Chondrocyte (in vitro differentiated cells): ENCODE results near the gene TBC1D4. TPM values are rescaled to one million over a fixed set of nuclear protein-coding genes. Genes with fewer than 3 reads are reported as not detected.

Source experiments
- DNase-seq: peaks from one replicate; pipeline ENCODE4 v3.0.0; 2021; ENCODE audit warnings: mixed read lengths, low spot score
- H3K27ac Mint-ChIP-seq: one replicate; pipeline ENCODE4 v1.8.0; 2021; ENCODE audit warnings: mild to moderate bottlenecking, moderate library complexity, mixed read lengths; ENCODE audit not compliant: unreplicated experiment
- H3K27me3 Mint-ChIP-seq: 2 replicates; pipeline ENCODE4 v1.8.0; 2021; ENCODE audit warnings: low read depth, mixed read lengths
- H3K36me3 Mint-ChIP-seq: 2 replicates; pipeline ENCODE4 v1.8.0; 2021; ENCODE audit warnings: low read depth, mixed read lengths
- H3K4me1 Mint-ChIP-seq: 2 replicates; pipeline ENCODE4 v1.8.0; 2021; ENCODE audit warnings: low read depth, mild to moderate bottlenecking, mixed read lengths
- H3K4me3 Mint-ChIP-seq: one replicate; pipeline ENCODE4 v1.8.0; 2021; ENCODE audit warnings: mild to moderate bottlenecking, moderate library complexity, mixed read lengths; ENCODE audit not compliant: unreplicated experiment
- H3K9me3 Mint-ChIP-seq: 2 replicates; pipeline ENCODE4 v1.8.0; 2021; ENCODE audit warnings: low read depth, mixed read lengths
- total RNA-seq: library from RNA; stranded (reverse); gene quantifications from 3 replicates; pipeline ENCODE4 v1.2.1, GENCODE V29; 2021
- TF ChIP-seq, protein P1 (sequence below): fragments of 200-600 bp; sonication (generic); IDR thresholded peaks from 2 replicates; pipeline ENCODE4 v1.5.0; 2021; ENCODE audit warnings: antibody characterized with exemption, mild to moderate bottlenecking, moderate library complexity

Gene TBC1D4
- total RNA-seq, 1 donor from 2014 or later: 5.7 TPM

DNA sequence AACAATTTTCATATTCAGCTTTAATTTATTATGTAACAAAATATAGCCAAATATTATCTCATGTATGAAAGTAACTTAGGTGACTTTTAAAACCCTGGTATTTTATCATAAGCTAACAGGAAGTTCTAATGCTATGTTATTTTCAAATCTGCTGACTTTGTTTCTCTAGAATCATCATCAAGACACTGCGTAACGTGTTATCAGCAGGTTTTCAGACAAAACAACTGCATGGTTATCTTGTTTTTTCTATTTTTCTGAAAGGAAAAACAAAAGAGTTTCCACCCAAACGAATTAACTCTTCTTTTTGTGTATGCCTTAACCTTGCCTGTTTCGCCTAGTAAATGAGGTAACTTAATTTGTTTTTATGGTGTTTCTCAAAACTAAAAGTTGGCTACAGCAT, 156.3 kb downstream of the TBC1D4 start:
- Mint-ChIP-seq H3K36me3 (no peaks in the 10 kb centered on the region), H3K4me3 (no peak overlapping the region), H3K9me3 (no peaks in the 10 kb centered on the region), H3K27me3 (no peaks in the 10 kb centered on the region), H3K27ac (no peak overlapping the region), H3K4me1 (peaks cover 24% of the 10 kb centered on the region)
- TF ChIP-seq, protein P1, sequence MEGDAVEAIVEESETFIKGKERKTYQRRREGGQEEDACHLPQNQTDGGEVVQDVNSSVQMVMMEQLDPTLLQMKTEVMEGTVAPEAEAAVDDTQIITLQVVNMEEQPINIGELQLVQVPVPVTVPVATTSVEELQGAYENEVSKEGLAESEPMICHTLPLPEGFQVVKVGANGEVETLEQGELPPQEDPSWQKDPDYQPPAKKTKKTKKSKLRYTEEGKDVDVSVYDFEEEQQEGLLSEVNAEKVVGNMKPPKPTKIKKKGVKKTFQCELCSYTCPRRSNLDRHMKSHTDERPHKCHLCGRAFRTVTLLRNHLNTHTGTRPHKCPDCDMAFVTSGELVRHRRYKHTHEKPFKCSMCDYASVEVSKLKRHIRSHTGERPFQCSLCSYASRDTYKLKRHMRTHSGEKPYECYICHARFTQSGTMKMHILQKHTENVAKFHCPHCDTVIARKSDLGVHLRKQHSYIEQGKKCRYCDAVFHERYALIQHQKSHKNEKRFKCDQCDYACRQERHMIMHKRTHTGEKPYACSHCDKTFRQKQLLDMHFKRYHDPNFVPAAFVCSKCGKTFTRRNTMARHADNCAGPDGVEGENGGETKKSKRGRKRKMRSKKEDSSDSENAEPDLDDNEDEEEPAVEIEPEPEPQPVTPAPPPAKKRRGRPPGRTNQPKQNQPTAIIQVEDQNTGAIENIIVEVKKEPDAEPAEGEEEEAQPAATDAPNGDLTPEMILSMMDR: no peak
- DNase-seq: no peak

DNA sequence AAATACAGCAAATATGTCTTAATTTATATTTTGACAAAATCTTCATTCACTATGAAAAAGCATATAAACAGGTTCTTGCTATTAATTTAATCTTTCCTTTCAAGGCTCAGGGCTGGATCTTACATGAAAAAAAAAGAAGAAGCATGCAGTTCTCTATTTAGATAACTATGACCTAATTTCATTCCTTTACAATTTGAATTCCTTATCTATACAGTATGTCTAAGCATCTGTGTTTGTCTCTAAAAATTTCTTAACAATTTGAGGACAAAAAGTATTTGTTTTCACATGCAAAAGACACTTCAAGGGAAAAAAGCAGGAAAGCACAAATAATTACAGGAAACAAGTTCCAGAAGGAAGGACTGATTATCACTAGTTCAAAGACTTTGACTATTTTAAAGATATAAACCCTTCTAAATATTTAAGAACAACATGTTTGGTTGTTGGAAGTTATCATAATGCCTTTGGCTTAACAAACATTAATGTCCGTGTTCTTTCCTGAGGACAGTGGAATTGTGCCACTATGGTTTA, 157.5 kb downstream of the TBC1D4 start:
- no peak for DNase-seq
- H3K27me3 Mint-ChIP-seq: no peaks in the 10 kb centered on the region
- no peaks in the 10 kb centered on the region for H3K36me3 Mint-ChIP-seq
- H3K27ac Mint-ChIP-seq: no peak overlapping the region
- H3K9me3 Mint-ChIP-seq: no peaks in the 10 kb centered on the region
- no peak overlapping the region for H3K4me3 Mint-ChIP-seq
- TF ChIP-seq, protein P1: no peak
- peaks cover 16% of the 10 kb centered on the region for H3K4me1 Mint-ChIP-seq

DNA sequence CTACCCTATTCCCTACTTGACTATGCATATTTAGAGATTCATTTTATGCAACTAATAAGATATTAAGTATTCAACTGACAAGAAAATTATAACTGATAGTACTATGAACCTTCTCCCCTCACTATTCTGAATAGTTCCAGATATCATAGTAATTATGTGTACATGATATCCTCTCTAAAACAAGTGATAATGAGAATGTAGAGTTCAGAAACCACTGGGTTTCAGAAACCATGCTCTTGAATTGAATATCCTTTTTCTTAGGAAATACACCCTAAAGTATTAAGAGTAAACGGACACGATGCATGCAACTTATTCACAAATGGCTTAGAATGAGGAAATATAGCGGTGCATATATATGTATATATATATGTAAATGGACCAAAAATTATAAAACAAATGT, 160.9 kb downstream of the TBC1D4 start:
- TF ChIP-seq, protein P1: no peak
- Mint-ChIP-seq H3K27me3 (no peaks in the 10 kb centered on the region), H3K4me3 (no peak overlapping the region), H3K27ac (no peak overlapping the region), H3K4me1 (peaks cover 15% of the 10 kb centered on the region), H3K9me3 (no peaks in the 10 kb centered on the region), H3K36me3 (no peaks in the 10 kb centered on the region)
- DNase-seq: no peak

DNA sequence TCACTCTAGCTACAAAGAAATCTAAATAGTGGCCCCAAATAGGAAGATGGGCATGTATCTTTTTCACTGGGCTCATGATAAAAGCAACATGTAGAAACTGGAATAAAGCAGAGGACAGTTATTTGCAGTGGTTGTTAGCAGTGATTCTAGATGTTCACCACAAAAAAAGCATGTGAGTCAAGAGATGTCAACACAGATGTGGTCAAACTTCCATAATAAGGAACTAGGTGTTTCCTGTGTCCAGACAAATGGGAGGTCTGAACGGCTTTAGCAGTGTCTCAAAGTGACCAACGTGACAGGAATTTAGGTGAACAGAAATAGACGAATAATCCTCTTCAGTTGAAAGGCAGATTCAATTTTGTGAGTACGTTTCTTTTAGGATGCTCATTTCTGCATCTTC, 162.7 kb downstream of the TBC1D4 start:
- DNase-seq: no peak
- Mint-ChIP-seq H3K9me3 (no peaks in the 10 kb centered on the region), H3K27ac (no peak overlapping the region), H3K4me1 (peaks cover 12% of the 10 kb centered on the region), H3K27me3 (no peaks in the 10 kb centered on the region), H3K36me3 (no peaks in the 10 kb centered on the region), H3K4me3 (no peak overlapping the region)
- TF ChIP-seq, protein P1: no peak

DNA sequence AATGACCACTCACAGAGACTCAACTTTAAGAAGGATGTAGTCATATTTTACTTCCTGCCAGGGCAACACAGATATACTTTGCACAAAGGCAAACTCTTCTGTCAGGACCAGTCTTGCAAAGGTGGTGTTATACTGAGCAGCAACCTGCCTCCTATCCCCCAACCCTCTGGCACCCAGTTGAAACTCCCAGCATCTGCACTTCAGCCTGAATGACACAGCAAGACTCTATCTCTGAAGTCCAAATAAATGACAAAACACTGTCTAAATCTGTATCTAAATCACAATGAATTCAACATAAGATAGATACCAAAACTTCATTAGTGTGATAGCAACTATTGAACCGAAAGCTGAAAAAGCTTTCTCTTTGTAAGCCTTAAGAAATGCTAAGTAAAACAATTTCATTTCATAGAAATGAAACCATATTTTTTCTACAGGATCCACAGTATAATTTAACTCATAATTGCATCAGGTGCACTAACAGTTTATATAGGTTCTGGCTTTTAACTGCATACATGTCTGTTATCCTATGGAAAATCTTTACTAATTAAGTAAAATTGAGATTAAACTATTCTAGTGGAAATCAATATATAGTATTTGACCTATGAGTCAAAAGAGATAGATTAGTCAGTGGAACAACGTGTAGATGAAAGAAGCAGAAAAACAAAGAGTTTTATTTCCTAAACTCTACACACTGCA, 163.7 kb downstream of the TBC1D4 start:
- H3K4me1 Mint-ChIP-seq: peaks cover 9% of the 10 kb centered on the region
- H3K27me3 Mint-ChIP-seq: no peaks in the 10 kb centered on the region
- no peak overlapping the region for H3K4me3 Mint-ChIP-seq
- no peak overlapping the region for H3K27ac Mint-ChIP-seq
- no peaks in the 10 kb centered on the region for H3K36me3 Mint-ChIP-seq
- no peak for DNase-seq
- no peaks in the 10 kb centered on the region for H3K9me3 Mint-ChIP-seq
- TF ChIP-seq, protein P1: no peak
